ENCODE measurements around the gene GPR89B.
A peak's percentile ranks its signal among the peaks of the same experiment; 100 is the strongest.
"Not testable (repeated sequence)": the region's sequence is repeated elsewhere in the genome, so short reads cannot be mapped to it uniquely, and the experiment has no call there.

GPR89B gene

DNA sequence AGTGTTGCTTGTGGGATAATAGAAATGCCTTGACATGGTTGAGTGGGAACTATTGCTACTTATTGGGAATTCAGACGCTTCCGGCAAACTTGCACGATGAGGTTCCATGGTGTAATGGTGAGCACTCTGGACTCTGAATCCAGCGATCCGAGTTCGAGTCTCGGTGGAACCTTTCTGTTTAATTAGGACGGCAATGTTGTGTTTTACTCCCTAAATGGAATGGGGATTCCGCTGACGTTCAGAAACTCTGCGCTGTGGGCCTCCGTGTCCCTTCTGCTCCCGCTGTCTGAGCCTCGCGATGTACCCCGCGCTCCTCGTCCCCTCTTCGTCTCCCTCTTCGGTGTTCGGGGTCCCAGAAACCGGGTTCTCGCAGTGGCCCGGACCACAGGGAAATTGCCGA, 104.5 kb downstream of the GPR89B start:
- not testable (repeated sequence) for H3K4me3 ChIP-seq (replicated peaks; ENCODE audit: low read depth, low read length); H3K27me3 ChIP-seq (replicated peaks; ENCODE audit: control insufficient read depth, insufficient read depth, low read length); DNase-seq (ENCODE audit: extremely low read depth, insufficient read length); H3K36me3 ChIP-seq (ENCODE audit: control insufficient read depth, insufficient read depth, low read length)

DNA sequence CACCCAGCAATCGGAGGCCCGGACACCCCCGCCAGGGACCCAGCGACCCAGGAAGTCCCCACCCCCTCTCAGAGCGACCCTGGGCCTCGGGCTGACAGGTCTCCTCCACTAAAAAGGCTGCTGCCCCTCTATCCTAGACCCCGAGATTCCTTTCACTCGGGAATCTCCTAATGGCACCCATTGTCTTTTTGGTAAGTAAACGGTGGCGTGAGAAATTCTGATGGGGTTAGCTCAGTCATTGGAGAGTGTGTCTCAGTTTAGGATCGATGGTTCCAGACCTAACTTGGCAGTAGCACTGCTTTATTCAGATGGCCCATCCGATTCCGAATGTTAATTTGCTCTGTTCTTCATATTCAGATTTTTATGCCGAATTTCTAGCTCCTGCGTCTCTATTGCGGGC, 104.9 kb downstream of the GPR89B start:
- H3K36me3 ChIP-seq (ENCODE audit: control insufficient read depth, insufficient read depth, low read length); H3K27me3 ChIP-seq (replicated peaks; ENCODE audit: control insufficient read depth, insufficient read depth, low read length); H3K4me3 ChIP-seq (replicated peaks; ENCODE audit: low read depth, low read length); DNase-seq (ENCODE audit: extremely low read depth, insufficient read length): not testable (repeated sequence)

DNA sequence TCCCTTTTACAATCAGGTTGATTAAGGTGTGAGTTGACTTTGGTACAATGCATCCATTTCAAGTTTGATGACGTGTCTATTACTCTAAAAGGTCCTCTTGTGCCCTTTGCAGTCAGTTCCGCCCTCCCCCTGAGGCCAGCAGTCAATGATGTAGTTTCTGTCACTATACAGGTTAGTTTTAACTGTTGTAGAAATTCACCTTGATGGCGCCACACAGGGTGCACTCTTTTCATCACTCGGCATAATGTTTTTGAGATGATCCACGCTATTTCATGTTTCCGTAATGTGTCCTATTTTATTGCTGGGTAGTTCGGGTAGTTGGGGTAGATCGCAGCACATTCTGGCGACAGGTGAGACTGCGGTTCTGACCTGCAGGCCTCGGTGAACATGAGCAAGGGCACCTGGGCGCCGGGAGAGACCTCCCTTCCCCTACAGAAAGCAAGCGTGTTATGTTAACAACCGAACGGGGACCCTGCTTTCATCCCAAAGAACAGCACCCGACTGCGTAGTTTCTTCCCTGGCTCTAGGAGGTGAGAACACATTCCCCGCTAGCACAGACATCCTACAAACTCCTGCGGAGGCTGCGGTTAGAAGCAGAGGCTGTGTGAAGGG, 109.7 kb downstream of the GPR89B start:
- H3K27me3 ChIP-seq (replicated peaks; ENCODE audit: control insufficient read depth, insufficient read depth, low read length); DNase-seq (ENCODE audit: extremely low read depth, insufficient read length); H3K36me3 ChIP-seq (ENCODE audit: control insufficient read depth, insufficient read depth, low read length); H3K4me3 ChIP-seq (replicated peaks; ENCODE audit: low read depth, low read length): not testable (repeated sequence)

DNA sequence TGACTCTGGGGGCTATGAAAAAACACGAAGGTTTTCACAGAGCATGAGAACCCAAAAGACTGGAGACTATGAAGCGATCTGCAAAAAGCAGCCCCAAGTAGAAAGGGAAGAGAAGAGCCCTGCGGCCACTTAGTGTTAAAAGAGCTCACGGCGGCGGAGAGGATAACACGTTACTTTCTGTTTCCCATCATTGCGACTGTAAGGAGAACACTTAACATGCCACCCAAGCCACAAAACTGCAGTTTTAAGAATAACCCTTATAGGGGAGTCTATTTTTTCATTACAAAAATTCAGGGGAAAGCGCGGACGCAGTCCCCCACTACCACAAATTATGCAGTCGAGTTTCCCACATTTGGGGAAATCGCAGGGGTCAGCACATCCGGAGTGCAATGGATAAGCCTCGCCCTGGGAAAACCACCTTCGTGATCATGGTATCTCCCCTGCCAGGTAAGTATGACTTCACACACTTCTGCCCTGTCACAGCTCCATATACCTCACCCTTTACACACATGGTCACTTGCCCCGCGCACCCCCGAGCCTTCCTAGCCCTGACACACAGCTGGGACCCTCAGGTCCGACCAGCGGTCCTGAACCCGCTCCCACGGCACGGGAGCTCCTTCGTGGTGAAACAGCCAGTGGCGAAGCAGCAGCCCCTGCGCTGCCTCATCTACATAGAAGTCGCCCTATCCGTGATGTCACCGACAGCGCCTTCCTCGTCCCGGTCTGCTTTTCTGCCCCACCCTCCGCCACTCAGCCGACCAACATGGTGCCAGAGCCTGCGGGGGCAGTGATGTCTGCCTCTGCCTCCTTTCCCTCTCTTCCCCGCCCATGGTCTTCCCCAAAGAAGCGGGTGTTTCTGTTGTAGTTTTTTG, 110.5 kb downstream of the GPR89B start:
- peak overlapping the region; percentile 36 for H3K4me3 ChIP-seq (replicated peaks; ENCODE audit: low read depth, low read length)
- peak; percentile 79 for DNase-seq (ENCODE audit: extremely low read depth, insufficient read length)
- H3K27me3 ChIP-seq (replicated peaks; ENCODE audit: control insufficient read depth, insufficient read depth, low read length); H3K36me3 ChIP-seq (ENCODE audit: control insufficient read depth, insufficient read depth, low read length): not testable (repeated sequence)

All from GM06990 (cell line).